GM18502 (cell line): ENCODE results near the gene SPATA6L.
A peak's percentile ranks its signal among the peaks of the same experiment; 100 is the strongest.

Source experiments
- ATAC-seq: cut with Tn5 transposase; IDR thresholded peaks from one replicate; pipeline ENCODE4 v1.9.1; 2021; ENCODE audit warnings: mild to moderate bottlenecking; ENCODE audit not compliant: unreplicated experiment, poor library complexity

The SPATA6L gene

DNA sequence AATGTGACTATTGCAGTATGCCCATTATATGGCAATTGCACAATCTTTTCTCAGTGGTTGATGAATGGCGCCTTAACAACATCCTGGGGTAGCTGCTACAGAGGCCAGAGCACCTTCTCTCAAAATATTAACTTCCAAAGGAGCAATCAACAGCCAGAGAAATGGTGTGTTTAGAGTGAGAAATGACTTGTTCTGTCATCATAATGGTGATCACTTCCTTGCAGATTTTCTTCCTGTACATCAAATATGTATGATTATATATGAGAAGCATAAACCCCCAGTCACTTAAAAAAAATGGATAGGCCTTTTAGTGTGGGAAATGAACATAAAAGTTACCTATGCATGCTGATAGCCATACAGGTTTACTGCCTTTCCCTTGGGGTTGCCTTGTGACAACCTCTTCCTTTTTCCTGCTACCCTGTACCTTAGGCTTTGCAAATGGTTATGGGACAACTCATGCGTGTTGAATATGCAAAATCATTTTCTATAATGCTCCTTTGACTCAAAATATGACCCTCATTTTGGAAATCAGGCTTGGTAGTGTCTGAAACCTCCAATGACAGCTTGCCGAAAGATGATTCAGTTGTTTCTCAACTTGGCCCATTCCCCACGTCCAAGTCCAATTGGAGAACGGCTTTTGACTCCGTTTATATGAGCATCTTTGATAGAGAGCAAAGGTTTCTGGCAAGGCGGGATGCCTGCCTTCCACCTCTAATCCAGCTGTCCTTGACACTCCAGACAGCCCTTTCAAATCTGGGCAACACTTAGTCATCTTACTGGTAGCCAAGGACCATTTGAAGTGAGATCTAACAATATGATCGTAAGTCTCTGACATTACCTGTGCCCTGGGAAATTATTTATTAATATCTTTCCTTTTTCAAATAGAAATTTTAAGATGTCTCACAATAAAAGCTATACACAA is 106.8 kb downstream of the SPATA6L start:
- ATAC-seq = peak; percentile 91

- no peak for ATAC-seq
Observed at GRCh38 chr9:4558371-4558998, 107.8 kb downstream of the SPATA6L start.

DNA sequence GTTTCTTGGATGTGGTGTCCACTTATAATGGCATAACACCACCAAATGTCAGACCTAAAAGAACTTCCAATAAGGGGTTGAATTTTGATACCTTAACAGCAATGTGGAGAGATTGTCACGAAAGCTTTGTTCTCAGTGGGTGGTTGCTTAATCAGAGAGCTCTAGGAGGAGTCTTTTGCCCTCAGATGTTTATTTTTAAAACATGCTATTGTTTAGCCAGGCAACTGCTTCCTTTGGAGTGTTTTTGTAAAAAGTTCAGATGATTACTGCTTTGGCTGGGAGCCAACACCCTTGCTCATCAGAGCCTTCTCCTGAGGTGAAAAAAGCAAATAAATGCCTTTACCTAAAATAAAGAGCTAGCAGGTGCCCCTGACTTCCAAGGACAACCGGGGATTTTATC is 111.0 kb downstream of the SPATA6L start:
- ATAC-seq = no peak

- ATAC-seq = no peak
Observed at GRCh38 chr9:4553951-4554381, 112.3 kb downstream of the SPATA6L start.

DNA sequence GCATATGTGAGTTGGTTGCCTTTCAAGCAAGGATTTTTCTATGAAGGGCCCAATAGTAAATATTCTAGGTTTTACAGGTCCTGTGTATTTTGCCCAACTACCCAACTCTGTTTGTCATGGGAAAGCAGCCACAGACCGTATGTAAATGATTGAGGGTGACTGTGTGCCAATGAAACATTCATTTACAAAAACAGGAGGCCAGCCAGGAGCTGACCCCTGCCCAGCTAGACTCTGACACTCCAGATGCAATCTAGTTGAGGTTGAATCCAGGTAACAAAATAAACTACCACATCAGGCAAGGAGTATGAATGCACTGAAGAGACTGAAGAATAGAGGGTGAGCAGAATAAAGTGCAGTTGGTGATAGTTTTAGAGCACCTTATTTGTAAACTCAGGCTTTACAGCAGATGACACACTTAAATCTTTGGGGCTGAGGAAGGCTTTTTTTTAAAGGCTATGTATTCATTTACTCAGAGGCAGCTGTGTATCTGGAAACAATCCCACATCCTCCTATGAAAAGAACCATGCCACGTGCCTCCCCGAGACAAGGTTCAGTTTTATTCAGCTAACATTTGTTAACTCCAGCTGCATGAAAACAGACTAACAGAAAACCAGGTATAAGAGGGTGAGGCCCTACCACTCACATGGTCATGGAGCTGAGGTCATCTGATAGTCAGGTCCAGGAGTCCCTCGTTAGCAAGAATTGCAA is 115.3 kb downstream of the SPATA6L start:
- no peak for ATAC-seq

GRCh38 chr9:4549751-4550295 is 116.5 kb downstream of the SPATA6L start:
- ATAC-seq = no peak

DNA sequence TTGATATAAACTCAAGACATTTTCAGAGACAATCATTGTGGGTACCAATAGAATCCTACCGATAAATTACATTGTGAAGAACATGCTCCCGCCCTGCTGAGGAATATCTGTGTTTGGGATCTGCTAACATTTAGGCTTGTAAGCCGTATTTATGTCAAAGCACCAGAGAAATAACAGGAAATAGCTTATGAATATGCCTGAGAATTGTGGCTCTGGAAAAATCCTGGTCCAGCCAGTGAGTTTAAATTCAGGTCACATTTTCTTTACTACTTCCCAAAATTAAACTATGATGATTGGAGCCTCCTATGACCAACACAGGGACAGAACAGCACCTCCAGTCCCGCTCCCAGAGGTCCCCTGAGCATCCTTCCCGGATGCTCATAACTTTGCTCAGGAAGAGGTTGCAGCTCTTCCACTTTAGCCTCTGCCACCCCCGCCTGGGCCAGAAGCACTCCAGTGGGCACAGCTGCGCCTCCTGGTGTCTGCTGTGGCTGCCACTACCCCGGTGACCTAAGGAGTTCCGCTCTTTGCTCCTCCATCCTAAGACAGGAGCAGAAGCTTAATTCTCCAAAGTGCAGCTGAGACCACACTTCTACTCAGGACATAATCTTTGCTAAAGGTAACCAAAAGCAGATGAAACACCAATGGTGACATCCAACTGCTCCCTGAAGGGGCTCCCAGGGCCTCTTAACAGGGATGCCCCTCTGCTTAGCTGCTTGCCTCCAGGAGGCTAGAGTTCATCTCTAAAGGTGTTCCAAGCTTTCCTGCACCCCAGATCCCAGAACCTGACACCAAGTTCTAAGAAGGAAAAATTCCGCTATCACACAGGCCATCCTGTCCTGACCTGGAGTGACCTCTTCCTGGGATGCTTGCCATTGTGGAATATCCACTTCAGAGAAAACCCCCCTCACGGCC is 117.2 kb downstream of the SPATA6L start:
- ATAC-seq = peak; percentile 76
